GM21423 (cell line): Measurements from ENCODE around the gene DGUOK.
"Not testable (repeated sequence)": the region's sequence is repeated elsewhere in the genome, so short reads cannot be mapped to it uniquely, and the experiment has no call there.

Experiments
- ATAC-seq: cut with Tn5 transposase; IDR thresholded peaks from one replicate; pipeline ENCODE4 v1.9.1; 2021; ENCODE audit warnings: mild to moderate bottlenecking, moderate library complexity; ENCODE audit not compliant: unreplicated experiment

The DGUOK gene

DNA sequence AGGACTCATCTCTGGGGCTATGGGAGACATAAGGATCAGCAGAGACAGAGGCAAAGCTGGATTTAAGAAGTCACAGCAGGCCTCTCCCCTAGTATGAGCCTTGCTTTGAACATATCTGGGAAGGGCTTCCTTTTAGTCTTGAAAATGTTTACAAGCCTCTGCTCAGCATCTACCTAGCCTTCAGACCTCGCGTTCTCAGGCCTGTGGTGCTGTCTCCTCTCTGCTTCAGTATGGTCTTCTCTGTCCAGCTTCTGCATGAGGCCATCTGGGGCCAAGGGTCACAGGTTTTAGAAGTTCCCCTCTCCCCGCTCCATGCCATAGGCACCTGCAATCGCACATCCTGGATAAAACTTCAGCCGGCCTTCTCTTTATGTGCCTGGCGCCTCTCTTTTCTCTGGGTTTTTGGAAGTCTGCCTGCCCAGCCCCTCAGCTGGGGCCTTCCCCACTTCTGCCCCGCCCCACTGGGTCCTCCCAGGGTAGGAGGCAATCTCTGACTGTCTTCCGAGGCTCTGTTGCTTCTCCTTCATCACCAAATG is 26.8 kb upstream of the DGUOK start:
- no peak for ATAC-seq

DNA sequence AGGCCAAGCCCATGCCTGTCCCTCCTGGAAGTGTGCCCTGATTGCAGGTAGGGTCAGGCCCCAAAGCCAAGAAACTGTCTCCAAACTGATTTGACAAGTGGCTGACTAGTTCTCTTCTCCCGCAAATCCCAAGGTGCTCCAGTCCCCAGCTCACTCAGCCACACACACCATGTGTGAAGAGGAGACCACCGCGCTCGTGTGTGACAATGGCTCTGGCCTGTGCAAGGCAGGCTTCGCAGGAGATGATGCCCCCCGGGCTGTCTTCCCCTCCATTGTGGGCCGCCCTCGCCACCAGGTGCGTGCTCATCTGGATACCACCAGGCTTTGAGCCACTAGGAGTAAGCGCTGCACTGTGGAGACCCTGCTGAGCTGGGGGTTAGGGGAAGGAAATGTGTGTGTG is 25.5 kb upstream of the DGUOK start:
- ATAC-seq: no peak

DNA sequence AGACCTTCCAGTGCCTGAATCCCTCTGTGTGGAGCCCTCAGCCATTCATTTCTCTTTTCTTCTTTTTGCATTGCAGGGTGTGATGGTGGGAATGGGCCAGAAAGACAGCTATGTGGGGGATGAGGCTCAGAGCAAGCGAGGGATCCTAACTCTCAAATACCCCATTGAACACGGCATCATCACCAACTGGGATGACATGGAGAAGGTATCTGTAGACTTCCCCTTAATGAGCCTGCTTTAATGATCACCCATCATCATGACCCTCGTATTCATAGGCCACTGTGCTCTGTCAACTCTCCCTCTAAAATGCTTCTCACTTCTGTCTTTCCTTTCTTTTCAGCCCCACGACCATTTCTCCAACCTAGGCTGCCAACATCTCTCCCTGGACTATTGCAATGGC is 24.4 kb upstream of the DGUOK start:
- no peak for ATAC-seq

GRCh38 chr2:73903313-73903712 is 23.4 kb upstream of the DGUOK start:
- ATAC-seq: no peak

- ATAC-seq: not testable (repeated sequence)
Measured at GRCh38 chr2:73903949-73904613, 22.6 kb upstream of the DGUOK start.

DNA sequence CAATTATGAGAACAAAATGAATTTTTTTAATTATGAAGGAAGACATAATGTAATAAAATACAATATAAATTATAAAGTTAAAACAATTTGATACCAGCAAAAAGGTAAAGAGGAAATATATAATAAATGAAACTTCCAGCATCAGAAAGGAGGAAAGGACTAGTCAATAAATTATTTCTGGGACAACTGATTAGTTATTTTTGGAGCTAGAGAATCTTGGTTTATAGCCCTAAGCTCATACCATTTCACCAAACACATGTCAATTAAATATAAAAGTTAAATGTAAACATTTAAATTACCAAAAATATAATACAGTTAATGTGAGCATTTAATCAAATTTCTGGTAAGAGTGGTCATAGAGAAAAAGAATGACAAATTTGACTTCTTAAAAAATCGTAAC is 21.7 kb upstream of the DGUOK start:
- ATAC-seq: no peak

DNA sequence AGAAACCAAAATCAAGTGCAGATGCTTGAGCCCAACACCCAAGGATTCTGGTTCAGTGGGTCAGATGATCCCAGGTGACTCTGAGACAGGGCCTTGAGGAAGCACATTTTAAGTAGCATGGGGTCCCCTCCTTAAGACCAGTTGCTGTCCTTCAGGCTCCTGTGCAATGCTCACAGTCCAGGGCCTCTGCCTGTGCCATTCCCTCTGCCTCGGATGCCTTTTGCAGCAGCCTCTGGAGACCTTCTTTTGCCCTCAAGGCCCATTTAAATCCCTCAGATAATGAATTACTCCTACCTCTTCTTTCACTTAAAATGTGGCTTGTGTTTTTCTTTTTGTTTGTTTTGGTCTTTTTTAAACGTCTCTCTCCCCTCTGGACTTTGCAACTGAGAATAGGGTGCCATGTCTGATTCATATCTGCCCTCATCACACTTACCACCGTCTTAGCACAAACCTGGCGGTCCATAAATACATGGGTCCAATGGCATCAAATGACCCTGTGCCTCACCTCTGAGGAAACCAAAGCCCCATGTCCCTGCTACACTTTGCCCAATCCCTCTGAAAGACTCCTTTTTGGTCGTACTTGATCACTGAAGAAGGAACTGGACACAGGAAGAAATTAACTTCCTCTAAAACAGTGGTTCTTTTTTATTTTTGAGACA is 19.7 kb upstream of the DGUOK start:
- ATAC-seq: no peak

- ATAC-seq: no peak
Measured at GRCh38 chr2:73907840-73908452, 18.7 kb upstream of the DGUOK start.

- ATAC-seq: no peak
Measured at GRCh38 chr2:73908689-73909652, 17.7 kb upstream of the DGUOK start.

- ATAC-seq: no peak
Measured at GRCh38 chr2:73910873-73911547, 15.7 kb upstream of the DGUOK start.

GRCh38 chr2:73911548-73912208 is 15.0 kb upstream of the DGUOK start:
- no peak for ATAC-seq

GRCh38 chr2:73913414-73914054 is 13.1 kb upstream of the DGUOK start:
- no peak for ATAC-seq

DNA sequence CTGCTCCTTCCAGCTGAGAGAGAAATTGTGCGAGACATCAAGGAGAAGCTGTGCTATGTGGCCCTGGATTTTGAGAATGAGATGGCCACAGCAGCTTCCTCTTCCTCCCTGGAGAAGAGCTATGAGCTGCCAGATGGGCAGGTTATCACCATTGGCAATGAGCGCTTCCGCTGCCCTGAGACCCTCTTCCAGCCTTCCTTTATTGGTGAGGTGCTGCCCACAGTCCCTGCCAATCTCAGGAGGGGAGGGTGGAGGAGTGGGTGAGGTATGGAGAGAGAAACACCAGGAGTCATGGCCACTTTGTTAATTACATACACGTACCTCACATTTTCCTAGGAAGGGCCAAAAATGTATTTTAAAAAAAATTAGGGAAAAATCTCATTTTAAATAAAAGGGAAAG is 12.0 kb upstream of the DGUOK start:
- no peak for ATAC-seq

- no peak for ATAC-seq
Measured at GRCh38 chr2:73915437-73915993, 11.2 kb upstream of the DGUOK start.

DNA sequence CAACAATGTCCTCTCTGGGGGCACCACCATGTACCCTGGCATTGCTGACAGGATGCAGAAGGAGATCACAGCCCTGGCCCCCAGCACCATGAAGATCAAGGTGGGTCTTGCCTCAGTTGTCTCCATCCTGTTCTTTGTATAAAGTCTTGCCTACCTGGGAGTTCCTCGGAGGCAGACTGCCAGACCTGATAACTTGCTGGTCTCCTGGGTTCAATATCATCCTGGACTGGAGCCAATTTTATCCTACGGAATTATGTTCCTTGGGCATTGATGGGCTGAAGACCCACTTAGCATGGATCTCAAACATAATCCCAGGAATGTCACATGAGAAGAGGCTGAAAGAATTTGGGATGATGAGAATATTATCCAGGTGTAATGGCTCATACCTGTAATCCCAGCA is 10.0 kb upstream of the DGUOK start:
- no peak for ATAC-seq

DNA sequence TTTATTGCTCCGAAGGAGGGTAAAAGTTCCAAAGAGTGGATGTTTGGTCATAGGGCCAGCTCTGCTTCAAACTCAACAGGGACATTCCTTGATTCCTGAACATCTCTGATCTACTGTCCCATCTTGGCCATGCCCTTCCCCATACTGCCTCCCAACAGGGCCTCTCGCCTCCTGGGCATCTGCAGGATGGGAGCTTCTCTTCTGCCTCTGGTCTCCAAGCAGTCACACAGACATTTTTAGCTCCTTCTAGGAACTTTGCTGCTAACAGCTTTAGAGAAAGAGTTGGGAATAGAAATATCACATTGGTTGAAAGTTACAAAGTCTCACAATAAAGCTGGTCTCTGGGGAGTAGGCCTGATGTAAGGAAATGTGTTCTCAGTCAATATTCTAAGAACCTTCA is 9.4 kb upstream of the DGUOK start:
- no peak for ATAC-seq

GRCh38 chr2:73917696-73918207 is 8.9 kb upstream of the DGUOK start:
- ATAC-seq: no peak

DNA sequence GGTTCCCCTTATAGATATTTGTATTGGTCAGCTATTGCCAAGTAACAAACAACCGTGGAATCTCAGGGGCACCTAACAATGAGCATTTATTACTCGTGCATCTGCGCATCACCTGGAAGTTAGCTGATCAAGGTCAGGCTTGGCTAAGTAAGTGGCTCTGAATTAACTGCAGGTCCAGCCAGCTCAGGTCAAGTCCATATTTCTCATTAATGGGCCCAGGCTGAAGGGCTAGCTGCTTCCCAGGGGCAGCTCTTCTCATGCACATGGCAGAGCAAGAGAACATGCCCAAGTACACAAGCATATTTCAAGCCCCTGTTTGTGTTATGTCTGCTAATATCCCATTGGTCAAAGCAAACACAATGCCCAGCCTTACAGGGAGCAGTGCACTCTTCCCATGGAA is 7.8 kb upstream of the DGUOK start:
- ATAC-seq: no peak
